GM03348 (cell line): Measurements from ENCODE around the gene TMEM208.
A peak's percentile ranks its signal among the peaks of the same experiment; 100 is the strongest.

ENCODE experiments used
- DNase-seq: peaks from one replicate; pipeline ENCODE4 v3.0.0; 2012; ENCODE audit warnings: low spot score

The TMEM208 gene

DNA sequence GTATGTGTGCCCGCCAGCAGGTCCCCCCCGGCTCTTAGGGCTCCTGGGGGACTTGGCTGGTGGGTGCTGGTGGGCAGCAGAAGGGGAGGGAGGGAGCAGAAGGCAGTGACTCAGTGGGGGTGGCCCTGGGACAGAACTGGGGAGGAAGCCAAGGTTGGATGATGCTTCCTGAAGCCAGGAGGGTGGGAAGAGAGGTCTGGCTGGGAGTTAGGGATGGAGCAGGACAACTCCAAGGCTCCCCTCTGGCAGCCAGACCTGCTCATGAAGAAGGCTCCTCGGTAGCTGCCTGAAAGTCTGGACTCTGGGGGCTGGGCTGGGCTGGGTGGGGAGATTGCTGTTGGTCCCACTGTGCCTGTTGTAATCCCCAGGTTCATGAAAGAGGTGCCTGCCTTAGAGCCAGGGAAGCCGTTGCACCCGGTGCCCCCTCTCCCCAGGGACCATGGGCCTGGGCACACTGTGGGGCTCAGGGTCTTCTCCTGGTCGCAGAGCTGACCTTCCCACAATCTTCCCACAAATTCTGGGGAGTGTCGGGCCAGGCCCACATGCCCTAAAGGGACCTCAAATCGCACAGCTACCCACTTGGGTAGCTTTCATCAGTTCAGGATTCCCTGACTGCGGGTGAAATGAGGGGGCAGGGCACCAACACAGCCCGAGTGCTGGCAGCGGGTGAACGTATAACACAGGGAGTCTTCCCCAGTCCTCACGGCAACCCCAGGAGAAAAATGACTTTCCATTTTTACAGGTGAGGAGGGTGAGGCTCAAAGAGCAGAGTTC is 51.3 kb downstream of the TMEM208 start:
- peak; percentile 75 for DNase-seq
